Upper lobe of left lung (tissue), 4 donors: ENCODE data around the gene TMED3.

Experiments
- EP300 ChIP-seq, 4 donors: sonication (generic); formaldehyde crosslinking; IDR thresholded peaks; one replicate each; pipeline ENCODE4 v1.5.1; 2017; ENCODE audit warnings: antibody characterized with exemption in 4 of 4, control low read depth in 2 of 4
- POLR2A ChIP-seq, 4 donors: fragments of 450-650 bp; IDR thresholded peaks; one replicate each; pipeline ENCODE4 v1.5.1; 2016 to 2017; ENCODE audit warnings: antibody characterized with exemption in 4 of 4, mild to moderate bottlenecking in 2 of 4
- TF ChIP-seq, protein P1 (sequence below), 6 experiments: fragments of 450-650 bp in 4 of 6; fragments of 200-600 bp in 2 of 6; sonication (generic) in 2 of 6; IDR thresholded peaks; one replicate each; pipeline ENCODE4 v1.5.1; 2016 to 2019; ENCODE audit warnings: antibody characterized with exemption in 6 of 6

DNA sequence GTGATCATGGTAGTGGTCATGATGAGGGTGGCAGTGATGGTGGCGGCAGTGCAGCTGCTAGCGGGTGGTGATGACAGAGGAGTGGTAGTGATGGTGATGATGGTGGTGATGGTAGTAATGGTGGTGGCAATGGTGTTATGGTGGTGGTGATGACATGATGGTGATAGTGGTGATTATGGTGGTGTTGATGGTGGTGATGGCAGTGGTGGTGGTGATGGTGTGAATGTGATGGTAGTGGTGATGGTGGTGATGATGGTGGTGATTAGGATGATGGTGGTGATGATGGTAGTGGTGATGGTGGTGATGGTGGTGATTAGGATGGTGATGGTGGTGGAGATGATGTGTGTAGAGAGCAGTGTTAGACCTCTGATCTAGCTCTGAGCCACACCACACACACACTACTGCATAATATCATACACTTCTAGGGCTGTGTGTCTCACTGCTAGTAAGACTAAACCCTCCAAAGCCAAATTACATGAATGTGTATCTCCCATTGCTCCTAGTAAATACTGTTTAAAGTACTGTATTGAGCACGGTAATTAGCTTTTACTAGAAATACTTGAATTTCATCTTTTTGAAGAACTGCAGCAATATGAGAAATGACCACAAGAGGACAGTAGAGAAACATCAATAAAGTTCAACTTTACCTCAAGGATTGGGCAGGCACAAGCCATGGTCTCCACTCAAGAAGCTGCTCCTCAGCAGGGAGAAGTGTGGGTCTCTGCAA is 28.8 kb downstream of the TMED3 start:
- no peak for TF ChIP-seq EP300 (IDR thresholded peaks at IDR 0.05)
- TF ChIP-seq, protein P1, sequence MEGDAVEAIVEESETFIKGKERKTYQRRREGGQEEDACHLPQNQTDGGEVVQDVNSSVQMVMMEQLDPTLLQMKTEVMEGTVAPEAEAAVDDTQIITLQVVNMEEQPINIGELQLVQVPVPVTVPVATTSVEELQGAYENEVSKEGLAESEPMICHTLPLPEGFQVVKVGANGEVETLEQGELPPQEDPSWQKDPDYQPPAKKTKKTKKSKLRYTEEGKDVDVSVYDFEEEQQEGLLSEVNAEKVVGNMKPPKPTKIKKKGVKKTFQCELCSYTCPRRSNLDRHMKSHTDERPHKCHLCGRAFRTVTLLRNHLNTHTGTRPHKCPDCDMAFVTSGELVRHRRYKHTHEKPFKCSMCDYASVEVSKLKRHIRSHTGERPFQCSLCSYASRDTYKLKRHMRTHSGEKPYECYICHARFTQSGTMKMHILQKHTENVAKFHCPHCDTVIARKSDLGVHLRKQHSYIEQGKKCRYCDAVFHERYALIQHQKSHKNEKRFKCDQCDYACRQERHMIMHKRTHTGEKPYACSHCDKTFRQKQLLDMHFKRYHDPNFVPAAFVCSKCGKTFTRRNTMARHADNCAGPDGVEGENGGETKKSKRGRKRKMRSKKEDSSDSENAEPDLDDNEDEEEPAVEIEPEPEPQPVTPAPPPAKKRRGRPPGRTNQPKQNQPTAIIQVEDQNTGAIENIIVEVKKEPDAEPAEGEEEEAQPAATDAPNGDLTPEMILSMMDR (IDR thresholded peaks at IDR 0.05) = peak in 5 of 6 experiments; percentile 34 to 71 (median 62)
- TF ChIP-seq POLR2A (IDR thresholded peaks at IDR 0.05) = no peak
